ENCODE results near the gene PCNX2. TPM values are rescaled to one million over a fixed set of nuclear protein-coding genes. Genes with fewer than 3 reads are reported as not detected.

Gene PCNX2
- total and polyA plus RNA-seq, 10 of the 15 experiments (the other 5 are each of a cell fraction or from before 2014, with no cell fraction given), result 2.1 to 16.4 (median 8.1) TPM

DNA sequence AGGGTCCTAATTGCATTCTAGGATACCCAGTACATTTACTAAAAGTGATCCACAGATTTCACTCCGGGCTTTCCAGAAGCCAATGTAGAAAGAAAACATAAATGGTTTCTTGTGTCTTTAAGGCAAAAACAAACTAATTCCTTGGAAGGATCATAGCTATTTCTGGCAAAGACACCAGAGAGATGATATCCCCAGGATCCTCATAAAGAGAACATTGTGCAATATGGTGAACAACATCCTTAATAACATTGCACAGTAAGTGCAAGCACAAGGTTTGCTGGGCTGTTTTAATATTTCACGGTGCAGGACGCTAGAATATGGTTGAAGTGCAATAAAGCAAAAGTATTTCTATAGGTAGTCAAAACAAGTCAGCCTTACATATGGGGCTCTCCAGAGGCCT is 262.2 kb downstream of the PCNX2 start (continued):
- TF ChIP-seq BRCA1 (IDR thresholded peaks at IDR 0.05; ENCODE audit: low read depth, low read length), result no peak
- TF ChIP-seq PAX5 (IDR thresholded peaks at IDR 0.05; ENCODE audit: borderline replicate concordance, low read depth, low read length), result no peak
- no peak for TF ChIP-seq EZH2 (IDR thresholded peaks at IDR 0.05; ENCODE audit: borderline replicate concordance, control insufficient read depth, low read depth, low read length)
- TF ChIP-seq SRF (IDR thresholded peaks at IDR 0.05; ENCODE audit: low read depth in 2 of 2, low read length in 2 of 2), result no peak
- TF ChIP-seq KAT2A (conservative IDR thresholded peaks at IDR 0.05; ENCODE audit: control insufficient read depth, low read depth, low read length), result no peak

DNA sequence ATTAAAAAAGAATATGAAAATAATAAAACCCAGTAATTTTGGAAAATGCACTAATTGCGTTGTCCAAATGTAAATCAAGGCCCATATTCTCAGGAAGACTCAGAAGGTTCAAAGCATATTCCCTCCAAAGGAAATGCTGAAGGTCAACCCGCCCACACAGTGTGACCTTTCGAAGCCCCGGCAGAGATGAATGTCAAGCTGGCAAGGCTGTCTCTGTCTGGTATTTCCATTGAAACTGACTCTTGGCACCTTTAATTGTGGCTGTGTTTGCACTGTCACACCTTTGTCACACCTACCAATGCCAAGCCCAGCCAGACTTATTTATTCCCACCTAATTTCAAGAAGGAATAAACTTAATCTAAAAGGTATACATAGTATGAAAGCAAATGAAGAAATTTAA is 262.6 kb downstream of the PCNX2 start:
- intact Hi-C loops (cut with micrococcal nuclease; ENCODE audit: unreplicated experiment) (no loop called here), in situ Hi-C loops (cut with MboI) (no loop called here)
- Histone ChIP-seq H3K4me2 (ENCODE audit: control insufficient read depth, insufficient read depth) (no peak overlapping the region), H3K9me3 (replicated peaks; ENCODE audit: control insufficient read depth, insufficient read depth, low read length) (no peaks in the 10 kb centered on the region), H3K9ac (ENCODE audit: control insufficient read depth, insufficient read depth, low read length) (no peak overlapping the region), H3K36me3 (ENCODE audit: control insufficient read depth in 2 of 2, insufficient read depth in 2 of 2, low read length in 1 of 2) (no peaks in the 10 kb centered on the region), H3K27ac (ENCODE audit: control insufficient read depth, insufficient read depth) (no peak overlapping the region), H3K27me3 (replicated peaks in 1 of 2; ENCODE audit: control insufficient read depth in 2 of 2, insufficient read depth in 2 of 2, low read length in 1 of 2) (no peaks in the 10 kb centered on the region), H3K4me1 (ENCODE audit: control insufficient read depth, insufficient read depth, low read length) (no peaks in the 10 kb centered on the region), H2AFZ (ENCODE audit: control insufficient read depth, low read depth, low read length) (no peak overlapping the region), H4K20me1 (ENCODE audit: control insufficient read depth, insufficient read depth) (no peaks in the 10 kb centered on the region), H3K79me2 (ENCODE audit: control insufficient read depth, insufficient read depth, low read length) (no peaks in the 10 kb centered on the region), H3K4me3 (no peak overlapping the region)
- no peak for ATAC-seq
- POLR2A ChIA-PET, result no interaction called here
- RAD21 ChIA-PET (ENCODE audit: unreplicated experiment), result no interaction called here
- 80% methylated on average over 4 of the region's 4 CpGs for WGBS (ENCODE audit: insufficient coverage, insufficient replicate concordance, low lambda C conversion rate, missing lambda C conversion rate)
- SMC1A ChIA-PET (ENCODE audit: uncharacterized antibody, unreplicated experiment), result no interaction called here
- no peak for DNase-seq (ENCODE audit: low read depth, low spot score)
- BruUV-seq (replicated peaks), result no TSS peak
- CTCF ChIA-PET, result no interaction called here
- no peak for FAIRE-seq
- TF ChIP-seq, protein P1, sequence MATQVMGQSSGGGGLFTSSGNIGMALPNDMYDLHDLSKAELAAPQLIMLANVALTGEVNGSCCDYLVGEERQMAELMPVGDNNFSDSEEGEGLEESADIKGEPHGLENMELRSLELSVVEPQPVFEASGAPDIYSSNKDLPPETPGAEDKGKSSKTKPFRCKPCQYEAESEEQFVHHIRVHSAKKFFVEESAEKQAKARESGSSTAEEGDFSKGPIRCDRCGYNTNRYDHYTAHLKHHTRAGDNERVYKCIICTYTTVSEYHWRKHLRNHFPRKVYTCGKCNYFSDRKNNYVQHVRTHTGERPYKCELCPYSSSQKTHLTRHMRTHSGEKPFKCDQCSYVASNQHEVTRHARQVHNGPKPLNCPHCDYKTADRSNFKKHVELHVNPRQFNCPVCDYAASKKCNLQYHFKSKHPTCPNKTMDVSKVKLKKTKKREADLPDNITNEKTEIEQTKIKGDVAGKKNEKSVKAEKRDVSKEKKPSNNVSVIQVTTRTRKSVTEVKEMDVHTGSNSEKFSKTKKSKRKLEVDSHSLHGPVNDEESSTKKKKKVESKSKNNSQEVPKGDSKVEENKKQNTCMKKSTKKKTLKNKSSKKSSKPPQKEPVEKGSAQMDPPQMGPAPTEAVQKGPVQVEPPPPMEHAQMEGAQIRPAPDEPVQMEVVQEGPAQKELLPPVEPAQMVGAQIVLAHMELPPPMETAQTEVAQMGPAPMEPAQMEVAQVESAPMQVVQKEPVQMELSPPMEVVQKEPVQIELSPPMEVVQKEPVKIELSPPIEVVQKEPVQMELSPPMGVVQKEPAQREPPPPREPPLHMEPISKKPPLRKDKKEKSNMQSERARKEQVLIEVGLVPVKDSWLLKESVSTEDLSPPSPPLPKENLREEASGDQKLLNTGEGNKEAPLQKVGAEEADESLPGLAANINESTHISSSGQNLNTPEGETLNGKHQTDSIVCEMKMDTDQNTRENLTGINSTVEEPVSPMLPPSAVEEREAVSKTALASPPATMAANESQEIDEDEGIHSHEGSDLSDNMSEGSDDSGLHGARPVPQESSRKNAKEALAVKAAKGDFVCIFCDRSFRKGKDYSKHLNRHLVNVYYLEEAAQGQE (IDR thresholded peaks at IDR 0.05; ENCODE audit: low read depth, low read length), result no peak
- TF ChIP-seq RB1 (IDR thresholded peaks at IDR 0.05; ENCODE audit: borderline replicate concordance) (no peak), CHD4 (IDR thresholded peaks at IDR 0.05) (no peak), IRF4 (IDR thresholded peaks at IDR 0.05; ENCODE audit: low read depth, low read length) (no peak), TBL1XR1 (IDR thresholded peaks at IDR 0.05; ENCODE audit: low read depth, low read length) (no peak)
- TF ChIP-seq, protein P2, sequence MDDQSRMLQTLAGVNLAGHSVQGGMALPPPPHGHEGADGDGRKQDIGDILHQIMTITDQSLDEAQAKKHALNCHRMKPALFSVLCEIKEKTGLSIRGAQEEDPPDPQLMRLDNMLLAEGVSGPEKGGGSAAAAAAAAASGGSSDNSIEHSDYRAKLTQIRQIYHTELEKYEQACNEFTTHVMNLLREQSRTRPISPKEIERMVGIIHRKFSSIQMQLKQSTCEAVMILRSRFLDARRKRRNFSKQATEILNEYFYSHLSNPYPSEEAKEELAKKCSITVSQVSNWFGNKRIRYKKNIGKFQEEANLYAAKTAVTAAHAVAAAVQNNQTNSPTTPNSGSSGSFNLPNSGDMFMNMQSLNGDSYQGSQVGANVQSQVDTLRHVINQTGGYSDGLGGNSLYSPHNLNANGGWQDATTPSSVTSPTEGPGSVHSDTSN (IDR thresholded peaks at IDR 0.05; ENCODE audit: insufficient replicate concordance, low read depth, low read length), result no peak
- TF ChIP-seq, protein P3, sequence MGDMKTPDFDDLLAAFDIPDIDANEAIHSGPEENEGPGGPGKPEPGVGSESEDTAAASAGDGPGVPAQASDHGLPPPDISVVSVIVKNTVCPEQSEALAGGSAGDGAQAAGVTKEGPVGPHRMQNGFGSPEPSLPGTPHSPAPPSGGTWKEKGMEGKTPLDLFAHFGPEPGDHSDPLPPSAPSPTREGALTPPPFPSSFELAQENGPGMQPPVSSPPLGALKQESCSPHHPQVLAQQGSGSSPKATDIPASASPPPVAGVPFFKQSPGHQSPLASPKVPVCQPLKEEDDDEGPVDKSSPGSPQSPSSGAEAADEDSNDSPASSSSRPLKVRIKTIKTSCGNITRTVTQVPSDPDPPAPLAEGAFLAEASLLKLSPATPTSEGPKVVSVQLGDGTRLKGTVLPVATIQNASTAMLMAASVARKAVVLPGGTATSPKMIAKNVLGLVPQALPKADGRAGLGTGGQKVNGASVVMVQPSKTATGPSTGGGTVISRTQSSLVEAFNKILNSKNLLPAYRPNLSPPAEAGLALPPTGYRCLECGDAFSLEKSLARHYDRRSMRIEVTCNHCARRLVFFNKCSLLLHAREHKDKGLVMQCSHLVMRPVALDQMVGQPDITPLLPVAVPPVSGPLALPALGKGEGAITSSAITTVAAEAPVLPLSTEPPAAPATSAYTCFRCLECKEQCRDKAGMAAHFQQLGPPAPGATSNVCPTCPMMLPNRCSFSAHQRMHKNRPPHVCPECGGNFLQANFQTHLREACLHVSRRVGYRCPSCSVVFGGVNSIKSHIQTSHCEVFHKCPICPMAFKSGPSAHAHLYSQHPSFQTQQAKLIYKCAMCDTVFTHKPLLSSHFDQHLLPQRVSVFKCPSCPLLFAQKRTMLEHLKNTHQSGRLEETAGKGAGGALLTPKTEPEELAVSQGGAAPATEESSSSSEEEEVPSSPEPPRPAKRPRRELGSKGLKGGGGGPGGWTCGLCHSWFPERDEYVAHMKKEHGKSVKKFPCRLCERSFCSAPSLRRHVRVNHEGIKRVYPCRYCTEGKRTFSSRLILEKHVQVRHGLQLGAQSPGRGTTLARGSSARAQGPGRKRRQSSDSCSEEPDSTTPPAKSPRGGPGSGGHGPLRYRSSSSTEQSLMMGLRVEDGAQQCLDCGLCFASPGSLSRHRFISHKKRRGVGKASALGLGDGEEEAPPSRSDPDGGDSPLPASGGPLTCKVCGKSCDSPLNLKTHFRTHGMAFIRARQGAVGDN (IDR thresholded peaks at IDR 0.05), result no peak
- TF ChIP-seq, protein P4, sequence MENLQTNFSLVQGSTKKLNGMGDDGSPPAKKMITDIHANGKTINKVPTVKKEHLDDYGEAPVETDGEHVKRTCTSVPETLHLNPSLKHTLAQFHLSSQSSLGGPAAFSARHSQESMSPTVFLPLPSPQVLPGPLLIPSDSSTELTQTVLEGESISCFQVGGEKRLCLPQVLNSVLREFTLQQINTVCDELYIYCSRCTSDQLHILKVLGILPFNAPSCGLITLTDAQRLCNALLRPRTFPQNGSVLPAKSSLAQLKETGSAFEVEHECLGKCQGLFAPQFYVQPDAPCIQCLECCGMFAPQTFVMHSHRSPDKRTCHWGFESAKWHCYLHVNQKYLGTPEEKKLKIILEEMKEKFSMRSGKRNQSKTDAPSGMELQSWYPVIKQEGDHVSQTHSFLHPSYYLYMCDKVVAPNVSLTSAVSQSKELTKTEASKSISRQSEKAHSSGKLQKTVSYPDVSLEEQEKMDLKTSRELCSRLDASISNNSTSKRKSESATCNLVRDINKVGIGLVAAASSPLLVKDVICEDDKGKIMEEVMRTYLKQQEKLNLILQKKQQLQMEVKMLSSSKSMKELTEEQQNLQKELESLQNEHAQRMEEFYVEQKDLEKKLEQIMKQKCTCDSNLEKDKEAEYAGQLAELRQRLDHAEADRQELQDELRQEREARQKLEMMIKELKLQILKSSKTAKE (IDR thresholded peaks at IDR 0.05; ENCODE audit: low read depth, poor library complexity, severe bottlenecking), result no peak

Data from GM12878 (cell line).